HG02852 (cell line): ENCODE measurements around the gene TGIF2.
"Not testable (repeated sequence)": the region's sequence is repeated elsewhere in the genome, so short reads cannot be mapped to it uniquely, and the experiment has no call there.

ENCODE experiments used
- ATAC-seq: cut with Tn5 transposase; IDR thresholded peaks from one replicate; pipeline ENCODE4 v1.9.1; 2021; ENCODE audit warnings: mild to moderate bottlenecking, moderate library complexity; ENCODE audit not compliant: unreplicated experiment

Gene TGIF2

GRCh38 chr20:36546111-36546736, 27.2 kb upstream of the TGIF2 start:
- no peak for ATAC-seq

GRCh38 chr20:36547186-36548005, 26.0 kb upstream of the TGIF2 start:
- ATAC-seq = no peak

GRCh38 chr20:36548006-36548315, 25.4 kb upstream of the TGIF2 start:
- ATAC-seq = no peak

GRCh38 chr20:36548704-36549627, 24.4 kb upstream of the TGIF2 start:
- no peak for ATAC-seq

GRCh38 chr20:36549628-36549941, 23.8 kb upstream of the TGIF2 start:
- ATAC-seq = no peak

GRCh38 chr20:36549942-36550789, 23.2 kb upstream of the TGIF2 start:
- ATAC-seq = no peak

- no peak for ATAC-seq
These were observed 22.6 kb upstream of the TGIF2 start for GRCh38 chr20:36550790-36551299.

- no peak for ATAC-seq
These were observed 18.1 kb upstream of the TGIF2 start for GRCh38 chr20:36555248-36555647.

- no peak for ATAC-seq
These were observed 10.7 kb upstream of the TGIF2 start for GRCh38 chr20:36562724-36563123.

GRCh38 chr20:36563374-36563773, 10.0 kb upstream of the TGIF2 start:
- ATAC-seq = no peak

- ATAC-seq = not testable (repeated sequence)
These were observed 9.2 kb upstream of the TGIF2 start for GRCh38 chr20:36564078-36564725.

- not testable (repeated sequence) for ATAC-seq
These were observed 8.7 kb upstream of the TGIF2 start for GRCh38 chr20:36564726-36565121.

GRCh38 chr20:36565520-36565919, 7.9 kb upstream of the TGIF2 start:
- no peak for ATAC-seq

GRCh38 chr20:36569847-36570429, 3.5 kb upstream of the TGIF2 start:
- no peak for ATAC-seq

GRCh38 chr20:36571564-36572504, 1.6 kb upstream of the TGIF2 start:
- no peak for ATAC-seq

- peak; percentile 19 for ATAC-seq
These were observed 695 bp upstream of the TGIF2 start for GRCh38 chr20:36572701-36573102.

GRCh38 chr20:36573798-36574365, 485 bp downstream of the TGIF2 start:
- peak; percentile 7 for ATAC-seq
